Measurements from ENCODE around the gene RFX1.
"Not testable (repeated sequence)": the region's sequence is repeated elsewhere in the genome, so short reads cannot be mapped to it uniquely, and the experiment has no call there.

DNA sequence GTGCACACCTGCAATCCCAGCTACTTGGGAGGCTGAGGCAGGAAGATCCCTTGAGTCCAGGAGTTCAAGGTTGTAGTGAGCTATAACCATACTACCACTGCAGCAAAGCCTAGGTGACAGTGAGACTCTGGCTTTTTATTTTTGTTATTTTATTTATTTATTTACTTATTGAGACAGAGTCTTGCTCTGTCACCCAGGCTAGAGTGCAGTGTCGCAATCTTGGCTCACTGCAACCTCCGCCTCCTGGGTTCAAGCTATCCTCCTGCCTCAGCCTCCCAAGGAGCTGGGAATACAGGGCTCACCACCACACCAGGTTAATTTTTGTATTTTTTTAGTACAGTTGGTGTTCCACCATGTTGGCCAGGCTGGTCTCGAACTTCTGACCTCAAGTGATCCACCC is 32.6 kb downstream of the RFX1 start:
- not testable (repeated sequence) for TF ChIP-seq ZNF8 (CRISPR knock-in tag; IDR thresholded peaks at IDR 0.05); RARB (CRISPR knock-in tag; IDR thresholded peaks at IDR 0.05); ARNTL (CRISPR knock-in tag; IDR thresholded peaks at IDR 0.05; ENCODE audit: borderline replicate concordance, low read depth); TOX (CRISPR knock-in tag; IDR thresholded peaks at IDR 0.05; ENCODE audit: borderline replicate concordance); ZNF565 (CRISPR knock-in tag; conservative IDR thresholded peaks at IDR 0.05; ENCODE audit: low read depth); ESRRG (CRISPR knock-in tag; IDR thresholded peaks at IDR 0.05); ZC3H10 (CRISPR knock-in tag; IDR thresholded peaks at IDR 0.05)
- TF ChIP-seq, protein P1, sequence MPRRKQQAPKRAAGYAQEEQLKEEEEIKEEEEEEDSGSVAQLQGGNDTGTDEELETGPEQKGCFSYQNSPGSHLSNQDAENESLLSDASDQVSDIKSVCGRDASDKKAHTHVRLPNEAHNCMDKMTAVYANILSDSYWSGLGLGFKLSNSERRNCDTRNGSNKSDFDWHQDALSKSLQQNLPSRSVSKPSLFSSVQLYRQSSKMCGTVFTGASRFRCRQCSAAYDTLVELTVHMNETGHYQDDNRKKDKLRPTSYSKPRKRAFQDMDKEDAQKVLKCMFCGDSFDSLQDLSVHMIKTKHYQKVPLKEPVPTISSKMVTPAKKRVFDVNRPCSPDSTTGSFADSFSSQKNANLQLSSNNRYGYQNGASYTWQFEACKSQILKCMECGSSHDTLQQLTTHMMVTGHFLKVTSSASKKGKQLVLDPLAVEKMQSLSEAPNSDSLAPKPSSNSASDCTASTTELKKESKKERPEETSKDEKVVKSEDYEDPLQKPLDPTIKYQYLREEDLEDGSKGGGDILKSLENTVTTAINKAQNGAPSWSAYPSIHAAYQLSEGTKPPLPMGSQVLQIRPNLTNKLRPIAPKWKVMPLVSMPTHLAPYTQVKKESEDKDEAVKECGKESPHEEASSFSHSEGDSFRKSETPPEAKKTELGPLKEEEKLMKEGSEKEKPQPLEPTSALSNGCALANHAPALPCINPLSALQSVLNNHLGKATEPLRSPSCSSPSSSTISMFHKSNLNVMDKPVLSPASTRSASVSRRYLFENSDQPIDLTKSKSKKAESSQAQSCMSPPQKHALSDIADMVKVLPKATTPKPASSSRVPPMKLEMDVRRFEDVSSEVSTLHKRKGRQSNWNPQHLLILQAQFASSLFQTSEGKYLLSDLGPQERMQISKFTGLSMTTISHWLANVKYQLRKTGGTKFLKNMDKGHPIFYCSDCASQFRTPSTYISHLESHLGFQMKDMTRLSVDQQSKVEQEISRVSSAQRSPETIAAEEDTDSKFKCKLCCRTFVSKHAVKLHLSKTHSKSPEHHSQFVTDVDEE (CRISPR knock-in tag; IDR thresholded peaks at IDR 0.05), result not testable (repeated sequence)
- TF ChIP-seq, protein P2, sequence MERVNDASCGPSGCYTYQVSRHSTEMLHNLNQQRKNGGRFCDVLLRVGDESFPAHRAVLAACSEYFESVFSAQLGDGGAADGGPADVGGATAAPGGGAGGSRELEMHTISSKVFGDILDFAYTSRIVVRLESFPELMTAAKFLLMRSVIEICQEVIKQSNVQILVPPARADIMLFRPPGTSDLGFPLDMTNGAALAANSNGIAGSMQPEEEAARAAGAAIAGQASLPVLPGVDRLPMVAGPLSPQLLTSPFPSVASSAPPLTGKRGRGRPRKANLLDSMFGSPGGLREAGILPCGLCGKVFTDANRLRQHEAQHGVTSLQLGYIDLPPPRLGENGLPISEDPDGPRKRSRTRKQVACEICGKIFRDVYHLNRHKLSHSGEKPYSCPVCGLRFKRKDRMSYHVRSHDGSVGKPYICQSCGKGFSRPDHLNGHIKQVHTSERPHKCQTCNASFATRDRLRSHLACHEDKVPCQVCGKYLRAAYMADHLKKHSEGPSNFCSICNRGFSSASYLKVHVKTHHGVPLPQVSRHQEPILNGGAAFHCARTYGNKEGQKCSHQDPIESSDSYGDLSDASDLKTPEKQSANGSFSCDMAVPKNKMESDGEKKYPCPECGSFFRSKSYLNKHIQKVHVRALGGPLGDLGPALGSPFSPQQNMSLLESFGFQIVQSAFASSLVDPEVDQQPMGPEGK (CRISPR knock-in tag; IDR thresholded peaks at IDR 0.05; ENCODE audit: borderline replicate concordance), result not testable (repeated sequence)

All from SK-N-SH treated with all-trans-retinoic acid at 6 μM for 48 hours (cell line).